DMS 273 treated with DMSO at 0.1 percent for 48 hours (cell line): ENCODE data around the gene KLC3.
A peak's percentile ranks its signal among the peaks of the same experiment; 100 is the strongest.

Source experiments
- DNase-seq: peaks from one replicate; lab custom pipeline; 2025; lab: John Stamatoyannopoulos, UW

Gene KLC3

GRCh38 chr19:45349126-45349415 lies 8.5 kb downstream of the KLC3 start:
- no peak for DNase-seq

- no peak for DNase-seq
Measured at GRCh38 chr19:45349430-45349941, 8.9 kb downstream of the KLC3 start.

GRCh38 chr19:45350477-45351058 lies 10.0 kb downstream of the KLC3 start:
- no peak for DNase-seq

- DNase-seq = no peak
Measured at GRCh38 chr19:45351401-45351952, 10.9 kb downstream of the KLC3 start.

GRCh38 chr19:45352062-45352461 lies 11.5 kb downstream of the KLC3 start:
- DNase-seq = no peak

GRCh38 chr19:45352471-45352870 lies 11.9 kb downstream of the KLC3 start:
- DNase-seq = no peak

- DNase-seq = no peak
Measured at GRCh38 chr19:45352914-45353796, 12.6 kb downstream of the KLC3 start.

- no peak for DNase-seq
Measured at GRCh38 chr19:45354241-45354842, 13.8 kb downstream of the KLC3 start.

- no peak for DNase-seq
Measured at GRCh38 chr19:45355402-45355801, 14.9 kb downstream of the KLC3 start.

GRCh38 chr19:45355910-45356309 lies 15.4 kb downstream of the KLC3 start:
- DNase-seq = no peak

- DNase-seq = no peak
Measured at GRCh38 chr19:45356760-45357444, 16.4 kb downstream of the KLC3 start.

GRCh38 chr19:45357445-45357783 lies 16.9 kb downstream of the KLC3 start:
- no peak for DNase-seq

- DNase-seq = no peak
Measured at GRCh38 chr19:45358213-45358792, 17.8 kb downstream of the KLC3 start.

- DNase-seq = no peak
Measured at GRCh38 chr19:45361608-45362007, 21.1 kb downstream of the KLC3 start.

- DNase-seq = no peak
Measured at GRCh38 chr19:45362291-45362690, 21.7 kb downstream of the KLC3 start.

GRCh38 chr19:45363861-45364459 lies 23.4 kb downstream of the KLC3 start:
- no peak for DNase-seq

GRCh38 chr19:45364696-45365095 lies 24.1 kb downstream of the KLC3 start:
- no peak for DNase-seq

GRCh38 chr19:45368127-45368526 lies 27.6 kb downstream of the KLC3 start:
- DNase-seq = no peak

GRCh38 chr19:45368737-45369340 lies 28.3 kb downstream of the KLC3 start:
- no peak for DNase-seq

GRCh38 chr19:45370410-45371204 lies 30.1 kb downstream of the KLC3 start, which contains the start of gene ERCC2:
ERCC2 (minus strand) TSS chr19:45370573; CDS start chr19:45370540, 33 bp downstream.
- DNase-seq = peak; percentile 96
